Retina (tissue), 1 donor: ENCODE data around the gene LRRC39.
A peak's percentile ranks its signal among the peaks of the same experiment; 100 is the strongest.

Experiments used
- DNase-seq: peaks from one replicate; pipeline ENCODE4 v3.0.0-alpha.2; 2016

The LRRC39 gene

DNA sequence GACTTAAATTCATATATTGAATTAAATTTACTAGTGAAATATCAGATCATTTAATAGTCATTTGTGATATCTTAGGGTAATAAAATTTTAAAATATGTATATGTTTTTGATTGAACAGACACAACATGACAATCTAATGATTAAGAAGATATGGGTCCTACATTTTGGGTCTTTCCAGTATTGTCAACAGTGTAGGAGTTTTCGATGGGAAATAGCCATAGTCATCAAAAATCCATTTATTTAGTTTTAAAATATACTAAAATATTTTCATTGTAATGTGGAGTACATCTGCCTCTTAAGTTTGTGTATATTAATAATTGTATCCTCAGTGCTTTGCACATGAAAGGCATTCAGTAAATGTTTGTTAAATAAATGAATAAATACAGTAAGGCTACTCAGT lies 31.1 kb downstream of the LRRC39 start:
- no peak for DNase-seq

DNA sequence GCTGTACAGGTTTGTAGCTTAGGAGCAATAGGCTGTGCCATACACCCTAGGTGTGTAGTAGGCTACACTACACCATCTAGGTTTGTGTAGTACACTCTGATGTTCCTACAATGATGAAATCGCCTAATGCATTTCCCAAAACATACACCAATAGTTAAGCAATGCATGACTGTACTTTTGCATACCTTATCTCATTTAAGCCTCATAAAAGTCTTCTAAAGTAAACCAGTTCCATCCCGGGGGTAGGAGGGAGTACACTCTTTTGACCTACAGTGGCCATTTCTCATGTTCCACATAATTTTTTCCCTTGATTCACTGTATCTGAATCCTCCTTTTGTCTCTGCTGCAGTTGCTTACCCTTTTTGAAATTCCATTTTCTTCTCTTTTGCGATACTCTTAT lies 32.9 kb downstream of the LRRC39 start:
- no peak for DNase-seq

DNA sequence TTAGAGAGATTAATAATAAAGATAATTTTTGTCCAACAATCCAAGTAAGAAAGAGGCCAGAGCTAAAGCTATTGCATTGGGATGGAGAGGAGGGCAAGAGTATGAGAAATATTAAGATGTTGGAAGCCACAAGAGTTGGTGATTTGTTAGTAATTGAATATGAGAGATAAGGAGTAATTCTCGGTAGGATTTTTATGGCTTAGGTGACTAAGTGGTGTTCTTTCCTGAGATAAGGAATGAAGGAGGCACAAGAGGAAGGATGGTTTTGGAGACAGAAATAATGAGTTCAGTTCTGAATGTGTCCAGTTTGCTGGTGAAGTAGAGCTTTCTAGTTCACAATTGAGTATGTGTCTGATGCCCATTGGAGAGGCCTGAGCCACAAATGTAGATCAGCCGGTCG lies 35.7 kb downstream of the LRRC39 start:
- DNase-seq = no peak

DNA sequence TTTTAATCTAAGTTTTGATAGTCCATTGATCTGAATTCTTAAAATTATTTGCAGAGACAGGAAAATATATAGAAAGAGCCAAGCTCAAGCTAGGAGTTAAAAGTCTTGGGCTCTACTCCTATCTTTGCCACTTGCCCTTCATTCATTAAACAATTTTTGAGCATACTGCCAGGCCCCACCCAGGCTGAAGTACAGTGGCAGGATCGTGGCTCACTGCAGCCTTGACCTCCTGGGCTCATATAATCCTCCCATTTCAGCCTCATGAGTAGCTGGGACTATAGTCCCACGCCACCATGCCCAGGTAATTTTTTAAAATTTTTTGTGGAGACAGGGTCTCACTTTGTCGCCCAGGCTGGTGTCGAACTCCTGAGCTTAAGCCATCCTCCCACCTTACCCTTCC lies 36.9 kb downstream of the LRRC39 start:
- no peak for DNase-seq

DNA sequence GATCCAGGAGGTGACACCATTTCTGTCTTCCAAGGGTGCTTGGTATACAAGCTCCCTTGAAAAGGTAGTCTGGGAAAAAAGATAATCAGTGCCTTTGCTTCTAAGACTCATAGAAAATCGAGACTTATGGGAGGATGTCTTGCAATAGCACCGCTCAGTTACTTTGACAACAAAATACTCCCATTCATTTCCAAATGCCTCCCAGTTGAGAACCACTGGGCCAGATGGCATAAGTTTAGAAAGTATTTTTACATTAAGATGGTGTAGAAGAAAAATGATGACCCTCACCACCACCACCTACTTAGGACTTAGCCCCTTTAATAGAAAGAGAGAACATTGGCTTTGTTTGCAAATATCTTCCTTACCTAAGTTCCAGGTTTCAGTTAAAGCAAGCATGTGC lies 40.5 kb downstream of the LRRC39 start:
- no peak for DNase-seq

DNA sequence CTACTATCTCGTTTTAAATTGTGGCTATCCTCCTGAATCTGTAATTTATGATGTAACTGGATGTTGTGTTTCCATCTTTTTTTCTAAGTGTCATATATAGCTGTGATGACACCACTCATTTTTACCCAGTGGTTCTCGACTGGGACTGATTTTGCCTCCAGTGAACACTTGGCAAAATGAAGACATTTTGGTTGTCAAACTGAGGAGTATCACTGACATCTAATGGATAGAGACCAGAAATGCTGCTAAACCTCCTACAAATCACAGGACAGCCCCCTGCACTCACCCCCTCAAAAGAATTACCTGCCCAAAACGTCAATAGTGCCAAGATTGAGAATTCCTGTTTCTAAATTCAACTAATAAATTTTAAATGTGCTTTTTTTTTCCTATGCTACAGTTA lies 43.2 kb downstream of the LRRC39 start:
- no peak for DNase-seq

DNA sequence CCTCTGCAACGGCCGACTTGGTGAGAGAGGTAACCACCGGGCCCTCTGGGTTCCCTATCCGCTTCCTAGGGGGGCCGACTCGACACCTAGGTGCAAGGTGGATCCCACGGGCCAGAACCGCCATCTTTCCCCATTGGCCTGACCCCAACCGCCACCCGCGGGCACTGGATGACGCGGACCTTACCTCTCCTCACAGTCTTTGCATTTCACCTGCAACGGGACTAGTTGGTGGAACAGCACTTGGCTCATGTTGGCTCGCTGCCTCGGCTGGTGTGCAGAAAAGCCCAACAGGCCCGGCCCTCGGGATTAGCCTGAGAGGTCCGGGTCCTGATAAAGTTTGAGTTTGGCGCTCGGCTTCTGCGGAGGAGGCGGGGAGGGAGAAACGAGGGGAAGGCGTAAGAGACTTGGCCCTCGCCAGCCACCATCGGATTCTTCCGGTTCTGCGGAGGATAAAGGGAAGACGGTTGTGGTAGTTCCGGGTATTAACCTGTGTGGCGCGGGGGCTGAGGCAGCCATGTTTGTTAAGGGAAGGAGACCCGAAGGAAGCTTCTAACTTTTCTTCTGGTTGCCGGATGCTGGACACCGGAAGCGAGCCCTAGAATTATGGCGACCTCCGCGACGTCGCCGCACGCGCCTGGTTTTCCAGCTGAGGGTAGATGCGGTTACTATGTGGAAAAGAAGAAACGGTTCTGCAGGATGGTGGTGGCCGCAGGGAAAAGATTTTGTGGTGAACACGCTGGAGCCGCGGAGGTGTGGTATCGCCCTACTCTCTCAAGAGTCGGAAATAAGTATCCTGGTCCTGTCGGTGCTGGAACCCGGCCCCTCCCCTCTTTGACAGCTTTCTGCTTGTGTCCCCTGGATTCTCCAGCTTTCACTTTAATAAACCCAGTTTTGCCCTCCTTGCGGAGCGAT lies 45.2 kb downstream of the LRRC39 start, which contains the start of the genes SASS6 and TRMT13:
SASS6 (minus strand) TSS at position 365 of the 912 bp plus-strand sequence; CDS start at position 249, 116 bp downstream.
TRMT13 (plus strand) TSS at position 598 of the 912 bp plus-strand sequence; CDS start at position 604, 6 bp downstream.
- peak; percentile 97 for DNase-seq

DNA sequence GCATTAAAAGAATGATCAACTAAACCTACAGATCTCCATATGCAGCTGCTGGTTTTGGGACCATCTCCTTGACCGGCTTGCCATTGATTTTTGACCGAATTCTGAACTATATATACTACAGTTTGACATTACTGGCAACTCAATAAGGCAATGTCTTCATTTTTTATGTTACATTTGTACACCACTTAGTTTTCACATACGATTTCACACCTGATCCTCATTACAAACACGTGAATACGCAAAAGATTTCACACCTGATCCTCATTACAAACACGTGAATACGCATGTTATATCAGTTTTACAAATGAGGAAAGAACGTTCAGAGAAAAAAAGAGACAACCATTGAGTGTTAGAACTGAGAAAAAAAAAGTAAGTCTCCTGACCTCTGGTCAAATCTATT lies 46.4 kb downstream of the LRRC39 start:
- DNase-seq = no peak

DNA sequence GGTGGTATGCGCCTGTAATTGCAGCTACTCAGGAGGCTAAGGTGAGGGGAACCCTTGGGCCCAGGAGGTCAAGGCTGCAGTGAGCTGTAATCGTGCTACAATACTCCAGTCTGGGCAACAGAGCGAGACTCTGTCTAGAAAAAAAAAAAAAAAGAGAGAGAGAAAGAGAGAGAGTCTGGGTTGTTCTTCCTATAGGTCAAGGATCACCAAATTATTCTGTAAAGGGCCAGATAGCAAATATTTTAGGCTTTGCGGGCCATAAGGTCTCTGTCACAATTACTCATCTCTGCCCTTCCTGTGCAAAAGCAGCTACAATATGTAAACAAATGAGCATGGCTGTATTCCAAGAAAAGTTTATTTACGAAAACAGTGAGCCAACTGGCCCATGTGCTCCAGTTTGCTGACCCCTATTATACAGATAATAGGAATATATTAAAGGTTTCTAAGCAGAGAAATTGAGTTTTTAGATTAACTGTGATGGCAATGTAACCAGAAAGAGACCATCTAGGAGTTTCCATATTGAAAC lies 47.4 kb downstream of the LRRC39 start:
- no peak for DNase-seq

DNA sequence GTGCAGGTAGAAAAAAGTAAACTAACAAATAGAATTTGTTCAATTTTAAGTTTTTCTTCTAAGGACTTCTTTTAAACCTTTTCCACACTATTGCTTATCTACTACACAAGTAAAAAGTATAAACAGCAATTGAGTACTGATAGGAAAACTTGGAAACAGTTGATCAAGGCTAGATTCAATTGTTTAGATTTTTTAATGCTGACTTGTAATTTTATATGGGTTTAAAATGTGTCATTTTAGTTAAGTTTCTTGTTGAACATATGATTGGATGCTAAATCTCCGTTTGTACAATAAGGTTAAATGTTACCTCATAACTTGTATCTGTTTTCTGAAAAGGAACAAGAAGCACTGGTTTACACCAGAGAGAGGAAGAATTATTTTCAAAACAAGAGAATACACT lies 50.8 kb downstream of the LRRC39 start:
- DNase-seq = no peak

DNA sequence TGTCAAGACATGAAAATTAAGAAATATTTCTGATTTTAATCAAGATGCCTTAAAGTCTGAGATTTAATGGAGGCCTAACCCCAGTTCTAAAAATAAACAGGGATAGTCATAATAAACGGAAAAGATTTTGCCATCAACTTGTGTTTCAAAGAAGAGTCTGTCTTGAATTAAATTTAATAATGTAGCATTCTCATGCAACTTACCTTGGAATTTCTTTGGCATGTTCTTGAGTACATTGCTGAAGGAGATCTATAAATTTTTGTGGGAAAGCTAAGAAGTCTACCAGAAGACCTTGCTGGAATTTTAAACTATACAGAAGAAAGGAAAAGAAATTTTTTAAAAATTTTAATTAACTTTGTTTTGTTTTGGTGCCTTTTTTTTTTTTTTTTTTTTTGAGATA lies 55.9 kb downstream of the LRRC39 start:
- no peak for DNase-seq

DNA sequence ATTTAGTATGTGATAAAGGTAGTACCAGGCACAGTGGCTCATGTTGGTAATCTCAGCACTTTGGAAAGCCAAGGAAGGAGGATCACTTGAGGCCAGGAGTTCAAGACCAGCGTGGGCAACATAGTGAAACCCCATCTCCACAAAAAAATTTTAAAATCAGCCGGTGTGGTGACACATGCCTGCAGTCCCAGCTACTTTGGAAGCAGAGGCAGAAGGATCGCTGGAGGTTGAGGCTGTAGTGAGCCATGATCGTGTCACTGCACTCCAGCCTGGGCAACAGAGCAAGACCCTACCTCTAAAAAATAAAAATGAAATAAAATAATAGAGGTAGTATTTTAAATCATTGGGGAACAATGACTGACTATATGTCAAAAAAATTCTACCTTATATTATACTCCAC lies 62.5 kb downstream of the LRRC39 start:
- DNase-seq = no peak

DNA sequence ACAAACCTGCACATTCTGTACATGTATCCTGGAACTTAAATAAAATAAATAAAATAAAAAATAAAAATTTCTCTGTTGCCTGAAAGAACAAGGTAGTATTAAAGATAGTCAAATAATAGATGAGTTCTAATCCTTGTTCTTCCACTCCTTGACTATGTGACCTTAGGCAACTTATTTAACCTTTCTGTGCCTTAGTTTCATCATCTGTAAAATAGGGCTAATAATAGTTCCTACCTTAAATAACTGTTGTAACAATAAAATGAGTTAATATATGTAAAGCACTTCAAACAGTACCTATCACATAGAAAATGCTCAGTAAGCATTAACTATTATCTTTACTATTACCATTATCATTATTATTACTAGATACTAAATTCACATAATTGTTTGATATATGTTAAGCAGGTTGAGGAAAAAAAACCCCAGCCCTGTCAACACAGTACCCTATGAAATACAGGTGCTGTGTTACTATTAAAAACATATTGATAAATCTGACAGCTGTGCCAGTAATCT lies 68.4 kb downstream of the LRRC39 start:
- DNase-seq = no peak

DNA sequence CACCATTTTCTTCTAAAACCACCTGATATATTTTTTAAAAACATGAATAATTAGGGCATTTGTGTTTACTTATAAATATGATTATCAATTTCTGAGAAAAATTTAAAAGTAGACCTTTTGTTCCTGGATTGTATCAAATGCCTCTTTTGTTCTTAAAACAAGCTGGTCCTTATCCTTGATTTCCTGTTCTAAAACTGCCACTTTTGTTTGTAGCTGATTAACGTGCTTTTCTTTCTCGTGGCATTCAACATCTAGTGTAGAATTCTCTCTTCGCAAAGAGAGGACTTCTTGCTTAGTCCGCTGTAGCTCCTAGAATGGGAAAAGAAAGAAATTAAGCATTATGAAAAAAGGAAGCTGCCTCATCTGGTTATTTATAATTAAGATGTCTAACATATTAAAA lies 70.4 kb downstream of the LRRC39 start:
- DNase-seq = no peak

DNA sequence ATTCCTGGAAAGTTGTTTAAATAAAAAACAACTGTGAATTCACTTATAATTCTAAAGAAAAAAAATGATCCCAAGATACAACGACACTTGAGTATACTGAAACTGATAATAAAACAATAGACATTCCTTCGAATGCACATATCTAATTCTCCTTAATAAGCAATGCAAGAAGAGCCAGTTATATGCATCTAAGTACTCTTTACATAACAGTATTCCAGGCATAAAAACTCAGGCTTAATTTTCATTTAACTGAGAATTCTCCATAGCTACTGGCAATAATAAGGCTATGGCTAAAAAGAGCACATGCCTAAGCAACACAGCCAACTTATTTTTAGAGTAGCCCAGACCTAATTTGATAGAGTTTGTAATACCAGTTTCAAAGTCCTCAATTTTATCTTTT lies 76.5 kb downstream of the LRRC39 start:
- no peak for DNase-seq

DNA sequence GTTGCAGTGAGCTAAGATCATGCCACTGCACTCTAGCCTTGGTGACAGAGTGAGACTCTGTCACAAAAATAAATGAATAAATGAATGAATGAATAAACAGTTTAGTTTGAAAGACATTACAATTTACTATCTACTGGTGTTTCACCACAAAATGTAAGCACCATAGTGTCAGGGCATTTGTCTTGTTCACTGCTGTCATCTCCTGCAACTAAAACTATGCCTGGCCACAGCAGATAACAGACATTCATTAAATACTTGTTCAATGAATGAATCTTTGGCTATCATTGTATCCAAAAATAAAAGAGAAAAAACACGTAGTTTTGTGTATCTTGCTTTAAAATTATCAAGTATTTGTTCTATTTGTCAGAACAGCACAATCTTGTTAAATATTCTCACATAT lies 77.9 kb downstream of the LRRC39 start:
- no peak for DNase-seq
